Measurements from ENCODE around the gene LGR4. TPM values are rescaled to one million over a fixed set of nuclear protein-coding genes. Genes with fewer than 3 reads are reported as not detected.

The LGR4 gene
- total and polyA plus RNA-seq, 10 of the 15 experiments (the other 5 are each of a cell fraction or from before 2014, with no cell fraction given): under 0.01 to 0.64 (median 0.04) TPM; not detected in 5

DNA sequence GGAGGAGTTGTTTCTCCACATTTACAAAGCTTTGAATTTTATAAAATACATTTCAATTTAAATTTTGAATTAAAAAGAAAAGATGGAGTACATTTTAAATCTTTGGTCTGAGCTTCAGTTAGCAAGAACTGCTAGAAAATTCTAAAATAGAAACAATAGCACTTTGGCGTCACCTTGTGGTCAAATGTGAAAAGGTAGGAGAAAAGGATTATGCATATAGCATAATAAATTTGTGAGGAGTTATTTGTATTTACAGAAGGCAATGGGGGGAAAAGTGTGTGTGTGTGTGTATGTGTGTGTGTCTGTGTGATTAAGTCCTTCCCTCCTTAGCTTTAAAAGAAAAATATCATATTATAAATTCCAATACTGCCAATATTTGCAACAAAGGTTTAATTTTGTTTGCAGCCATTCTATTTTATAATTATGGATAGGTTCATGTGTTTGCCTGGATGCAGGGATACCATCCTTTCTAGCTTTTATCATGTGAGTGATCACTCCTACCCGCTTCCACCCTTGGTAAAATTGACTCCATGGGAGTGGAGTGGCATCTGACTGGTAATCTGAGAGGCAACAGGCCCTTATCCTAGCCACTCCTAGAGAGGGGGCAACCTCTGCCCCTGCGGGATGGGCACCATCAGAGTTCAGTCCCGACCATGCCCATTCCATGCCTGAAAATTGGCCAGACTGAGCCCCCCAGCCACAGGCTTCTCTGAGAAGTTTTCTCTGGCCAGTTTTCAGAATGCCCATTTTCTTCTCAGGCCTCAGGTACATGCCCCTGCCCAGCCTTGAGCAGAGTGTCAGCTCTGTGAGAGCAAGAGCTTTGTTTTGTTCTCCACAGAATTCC lies 13.6 kb upstream of the LGR4 start:
- DNase-seq (ENCODE audit: low read depth, low spot score): no peak
- WGBS (ENCODE audit: insufficient coverage, insufficient replicate concordance, low lambda C conversion rate, missing lambda C conversion rate): 23% methylated on average over 4 of the region's 4 CpGs
- intact Hi-C loops (cut with micrococcal nuclease; ENCODE audit: unreplicated experiment) (loop anchor here (1.0 to 10.0 kb wide), 5 partner anchors 124 to 1201 kb away; partner anchors contain the start of gene CCDC34), in situ Hi-C loops (cut with MboI) (no loop called here)
- Histone ChIP-seq H3K79me2 (ENCODE audit: control insufficient read depth, insufficient read depth, low read length) (no peaks in the 10 kb centered on the region), H3K9me3 (replicated peaks; ENCODE audit: control insufficient read depth, insufficient read depth, low read length) (no peaks in the 10 kb centered on the region), H3K4me2 (ENCODE audit: control insufficient read depth, insufficient read depth) (no peak overlapping the region), H3K36me3 (ENCODE audit: control insufficient read depth in 2 of 2, insufficient read depth in 2 of 2, low read length in 1 of 2) (peaks cover 0 to 2% of the 10 kb centered on the region in 2 experiments; a peak in 2 of 4 replicates), H3K9ac (ENCODE audit: control insufficient read depth, insufficient read depth, low read length) (no peak overlapping the region), H3K4me3 (no peak overlapping the region), H3K27me3 (replicated peaks in 1 of 2; ENCODE audit: control insufficient read depth in 2 of 2, insufficient read depth in 2 of 2, low read length in 1 of 2) (no peaks in the 10 kb centered on the region), H3K4me1 (ENCODE audit: control insufficient read depth, insufficient read depth, low read length) (no peaks in the 10 kb centered on the region), H2AFZ (ENCODE audit: control insufficient read depth, low read depth, low read length) (no peak overlapping the region), H4K20me1 (ENCODE audit: control insufficient read depth, insufficient read depth) (no peaks in the 10 kb centered on the region), H3K27ac (ENCODE audit: control insufficient read depth, insufficient read depth) (no peak overlapping the region)
- ATAC-seq: peak; percentile 82
- CTCF ChIA-PET: interaction anchor here (0.6 to 10.4 kb wide), 51 partner anchors 9 to 1206 kb away, joined by 3 to 142 read pairs (median 4); partner anchors contain the start of gene LGR4
- POLR2A ChIA-PET: interaction anchor here (0.6 kb wide), 1 partner anchor 29 kb away, joined by 4 read pairs; no protein-coding TSS in a partner anchor
- FAIRE-seq: no peak
- RAD21 ChIA-PET (ENCODE audit: unreplicated experiment): interaction anchor here (0.7 to 5.5 kb wide), 16 partner anchors 10 to 1200 kb away, joined by 3 to 67 read pairs (median 4); no protein-coding TSS in a partner anchor
- no TSS peak for BruUV-seq (replicated peaks)
- SMC1A ChIA-PET (ENCODE audit: uncharacterized antibody, unreplicated experiment): interaction anchor here (0.6 to 6.4 kb wide), 30 partner anchors 8 to 1840 kb away, joined by 3 to 73 read pairs (median 4); partner anchors contain the start of gene LGR4
- peak; percentile 96 for TF ChIP-seq RAD21 (IDR thresholded peaks at IDR 0.05; ENCODE audit: insufficient read depth, low read depth, low read length)
- TF ChIP-seq NFYA (IDR thresholded peaks at IDR 0.05; ENCODE audit: borderline replicate concordance, low read depth, low read length): no peak
- TF ChIP-seq, protein P1, sequence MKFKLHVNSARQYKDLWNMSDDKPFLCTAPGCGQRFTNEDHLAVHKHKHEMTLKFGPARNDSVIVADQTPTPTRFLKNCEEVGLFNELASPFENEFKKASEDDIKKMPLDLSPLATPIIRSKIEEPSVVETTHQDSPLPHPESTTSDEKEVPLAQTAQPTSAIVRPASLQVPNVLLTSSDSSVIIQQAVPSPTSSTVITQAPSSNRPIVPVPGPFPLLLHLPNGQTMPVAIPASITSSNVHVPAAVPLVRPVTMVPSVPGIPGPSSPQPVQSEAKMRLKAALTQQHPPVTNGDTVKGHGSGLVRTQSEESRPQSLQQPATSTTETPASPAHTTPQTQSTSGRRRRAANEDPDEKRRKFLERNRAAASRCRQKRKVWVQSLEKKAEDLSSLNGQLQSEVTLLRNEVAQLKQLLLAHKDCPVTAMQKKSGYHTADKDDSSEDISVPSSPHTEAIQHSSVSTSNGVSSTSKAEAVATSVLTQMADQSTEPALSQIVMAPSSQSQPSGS (IDR thresholded peaks at IDR 0.05; ENCODE audit: low read length): no peak
- TF ChIP-seq, protein P2, sequence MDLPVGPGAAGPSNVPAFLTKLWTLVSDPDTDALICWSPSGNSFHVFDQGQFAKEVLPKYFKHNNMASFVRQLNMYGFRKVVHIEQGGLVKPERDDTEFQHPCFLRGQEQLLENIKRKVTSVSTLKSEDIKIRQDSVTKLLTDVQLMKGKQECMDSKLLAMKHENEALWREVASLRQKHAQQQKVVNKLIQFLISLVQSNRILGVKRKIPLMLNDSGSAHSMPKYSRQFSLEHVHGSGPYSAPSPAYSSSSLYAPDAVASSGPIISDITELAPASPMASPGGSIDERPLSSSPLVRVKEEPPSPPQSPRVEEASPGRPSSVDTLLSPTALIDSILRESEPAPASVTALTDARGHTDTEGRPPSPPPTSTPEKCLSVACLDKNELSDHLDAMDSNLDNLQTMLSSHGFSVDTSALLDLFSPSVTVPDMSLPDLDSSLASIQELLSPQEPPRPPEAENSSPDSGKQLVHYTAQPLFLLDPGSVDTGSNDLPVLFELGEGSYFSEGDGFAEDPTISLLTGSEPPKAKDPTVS (IDR thresholded peaks at IDR 0.05; ENCODE audit: low read depth, low read length): peak; percentile 69; the same call in 1 of the 2 replicates
- 0 out of 2 replicates have a peak, but pooled peaks have one; percentile 5 for TF ChIP-seq NR2C1 (IDR thresholded peaks at IDR 0.05)
- TF ChIP-seq, protein P3, sequence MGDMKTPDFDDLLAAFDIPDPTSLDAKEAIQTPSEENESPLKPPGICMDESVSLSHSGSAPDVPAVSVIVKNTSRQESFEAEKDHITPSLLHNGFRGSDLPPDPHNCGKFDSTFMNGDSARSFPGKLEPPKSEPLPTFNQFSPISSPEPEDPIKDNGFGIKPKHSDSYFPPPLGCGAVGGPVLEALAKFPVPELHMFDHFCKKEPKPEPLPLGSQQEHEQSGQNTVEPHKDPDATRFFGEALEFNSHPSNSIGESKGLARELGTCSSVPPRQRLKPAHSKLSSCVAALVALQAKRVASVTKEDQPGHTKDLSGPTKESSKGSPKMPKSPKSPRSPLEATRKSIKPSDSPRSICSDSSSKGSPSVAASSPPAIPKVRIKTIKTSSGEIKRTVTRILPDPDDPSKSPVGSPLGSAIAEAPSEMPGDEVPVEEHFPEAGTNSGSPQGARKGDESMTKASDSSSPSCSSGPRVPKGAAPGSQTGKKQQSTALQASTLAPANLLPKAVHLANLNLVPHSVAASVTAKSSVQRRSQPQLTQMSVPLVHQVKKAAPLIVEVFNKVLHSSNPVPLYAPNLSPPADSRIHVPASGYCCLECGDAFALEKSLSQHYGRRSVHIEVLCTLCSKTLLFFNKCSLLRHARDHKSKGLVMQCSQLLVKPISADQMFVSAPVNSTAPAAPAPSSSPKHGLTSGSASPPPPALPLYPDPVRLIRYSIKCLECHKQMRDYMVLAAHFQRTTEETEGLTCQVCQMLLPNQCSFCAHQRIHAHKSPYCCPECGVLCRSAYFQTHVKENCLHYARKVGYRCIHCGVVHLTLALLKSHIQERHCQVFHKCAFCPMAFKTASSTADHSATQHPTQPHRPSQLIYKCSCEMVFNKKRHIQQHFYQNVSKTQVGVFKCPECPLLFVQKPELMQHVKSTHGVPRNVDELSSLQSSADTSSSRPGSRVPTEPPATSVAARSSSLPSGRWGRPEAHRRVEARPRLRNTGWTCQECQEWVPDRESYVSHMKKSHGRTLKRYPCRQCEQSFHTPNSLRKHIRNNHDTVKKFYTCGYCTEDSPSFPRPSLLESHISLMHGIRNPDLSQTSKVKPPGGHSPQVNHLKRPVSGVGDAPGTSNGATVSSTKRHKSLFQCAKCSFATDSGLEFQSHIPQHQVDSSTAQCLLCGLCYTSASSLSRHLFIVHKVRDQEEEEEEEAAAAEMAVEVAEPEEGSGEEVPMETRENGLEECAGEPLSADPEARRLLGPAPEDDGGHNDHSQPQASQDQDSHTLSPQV (IDR thresholded peaks at IDR 0.05): 0 out of 2 replicates have a peak, but pooled peaks have one; percentile 50
- TF ChIP-seq MEF2A (IDR thresholded peaks at IDR 0.05; ENCODE audit: insufficient read depth, low read depth, low read length): peak; percentile 78; the same call in 1 of the 2 replicates
- TF ChIP-seq POU2F2 (IDR thresholded peaks at IDR 0.05; ENCODE audit: borderline replicate concordance, low read depth, low read length): peak; percentile 50; the same call in 1 of the 3 replicates
- TF ChIP-seq NFIC (IDR thresholded peaks at IDR 0.05; ENCODE audit: low read depth, low read length): no peak
- TF ChIP-seq, protein P4, sequence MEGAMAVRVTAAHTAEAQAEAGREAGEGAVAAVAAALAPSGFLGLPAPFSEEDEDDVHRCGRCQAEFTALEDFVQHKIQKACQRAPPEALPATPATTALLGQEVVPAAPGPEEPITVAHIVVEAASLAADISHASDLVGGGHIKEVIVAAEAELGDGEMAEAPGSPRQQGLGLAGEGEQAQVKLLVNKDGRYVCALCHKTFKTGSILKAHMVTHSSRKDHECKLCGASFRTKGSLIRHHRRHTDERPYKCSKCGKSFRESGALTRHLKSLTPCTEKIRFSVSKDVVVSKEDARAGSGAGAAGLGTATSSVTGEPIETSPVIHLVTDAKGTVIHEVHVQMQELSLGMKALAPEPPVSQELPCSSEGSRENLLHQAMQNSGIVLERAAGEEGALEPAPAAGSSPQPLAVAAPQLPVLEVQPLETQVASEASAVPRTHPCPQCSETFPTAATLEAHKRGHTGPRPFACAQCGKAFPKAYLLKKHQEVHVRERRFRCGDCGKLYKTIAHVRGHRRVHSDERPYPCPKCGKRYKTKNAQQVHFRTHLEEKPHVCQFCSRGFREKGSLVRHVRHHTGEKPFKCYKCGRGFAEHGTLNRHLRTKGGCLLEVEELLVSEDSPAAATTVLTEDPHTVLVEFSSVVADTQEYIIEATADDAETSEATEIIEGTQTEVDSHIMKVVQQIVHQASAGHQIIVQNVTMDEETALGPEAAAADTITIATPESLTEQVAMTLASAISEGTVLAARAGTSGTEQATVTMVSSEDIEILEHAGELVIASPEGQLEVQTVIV (IDR thresholded peaks at IDR 0.05; ENCODE audit: borderline replicate concordance, partially characterized antibody): no peak

All from GM12878 (cell line).